A673 (cell line): Measurements from ENCODE around the gene ZBTB12.

Experiments used
- CTCF ChIP-seq: fragments of 300-800, 200-600 bp; sonication (generic); conservative IDR thresholded peaks from 2 replicates; pipeline ENCODE4 v1.5.1; 2017; ENCODE audit warnings: low read depth, mild to moderate bottlenecking, antibody characterized with exemption, low read length, moderate library complexity, mixed read lengths
- EZH2 ChIP-seq: fragments of 200-600 bp; sonication (generic); IDR thresholded peaks from 2 replicates; pipeline ENCODE4 v1.6.1; 2017; ENCODE audit warnings: borderline replicate concordance, low read depth, mild to moderate bottlenecking, mixed read lengths, antibody characterized with exemption, low read length; ENCODE audit not compliant: poor library complexity, severe bottlenecking

DNA sequence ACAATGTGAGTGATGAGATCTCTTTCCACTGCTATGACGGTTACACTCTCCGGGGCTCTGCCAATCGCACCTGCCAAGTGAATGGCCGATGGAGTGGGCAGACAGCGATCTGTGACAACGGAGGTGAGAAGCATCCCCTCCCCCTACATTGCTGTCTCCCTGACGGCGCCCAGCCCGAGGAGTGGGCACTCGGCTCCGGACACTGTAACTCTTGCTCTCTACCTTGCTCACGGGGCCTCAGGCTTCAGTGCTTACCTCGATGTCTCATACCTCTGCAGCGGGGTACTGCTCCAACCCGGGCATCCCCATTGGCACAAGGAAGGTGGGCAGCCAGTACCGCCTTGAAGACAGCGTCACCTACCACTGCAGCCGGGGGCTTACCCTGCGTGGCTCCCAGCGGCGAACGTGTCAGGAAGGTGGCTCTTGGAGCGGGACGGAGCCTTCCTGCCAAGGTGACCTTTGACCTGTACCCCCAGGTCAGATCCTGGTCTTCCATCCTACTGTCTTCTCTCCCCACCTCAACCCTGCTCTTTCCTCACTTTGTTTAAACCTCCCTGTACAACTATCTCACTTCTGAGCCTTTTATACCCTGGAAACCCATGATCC, 45.3 kb upstream of the ZBTB12 start:
- TF ChIP-seq CTCF (no peak), EZH2 (no peak)
